Thyroid gland (tissue), 4 donors: ENCODE results near the gene FGF11.

Experiments
- CTCF ChIP-seq, 6 experiments: fragments of 200-600 bp in 3 of 6; fragments of 450-650 bp in 3 of 6; sonication (generic) in 3 of 6; IDR thresholded peaks; one replicate each; pipeline ENCODE4 v1.5.1; 2016 to 2019; ENCODE audit warnings: antibody characterized with exemption in 6 of 6, mild to moderate bottlenecking in 2 of 6, inconsistent platforms in 1 of 6, moderate library complexity in 1 of 6
- POLR2A ChIP-seq, 2 donors: fragments of 450-650 bp; IDR thresholded peaks; one replicate each; pipeline ENCODE4 v1.6.1; 2017; ENCODE audit warnings: antibody characterized with exemption in 2 of 2, mild to moderate bottlenecking in 2 of 2, moderate library complexity in 1 of 2

- TF ChIP-seq CTCF (IDR thresholded peaks at IDR 0.05) (no peak), POLR2A (IDR thresholded peaks at IDR 0.05) (no peak)
Observed at GRCh38 chr17:7398612-7399011, 40.7 kb upstream of the FGF11 start.
